Stimulated activated effector memory CD8-positive, alpha-beta T cell treated with anti-CD3 and anti-CD28 coated beads, Interleukin-12 subunit alpha, Interleukin-12 subunit beta, amount 100 ng/mL, for 72 hours (primary cell): ENCODE measurements around the gene CHCHD6.
A peak's percentile ranks its signal among the peaks of the same experiment; 100 is the strongest.

Experiments
- ATAC-seq: fragments of 150-1000 bp; cut with Tn5 transposase; 2 replicates; pipeline ENCODE4 v1.10.0; 2021
- DNase-seq, 2 donors: peaks; one replicate each; pipeline ENCODE4 v3.0.0; 2021 to 2022; ENCODE audit warnings: low spot score in 2 of 2
- H3K27ac Mint-ChIP-seq: one replicate; pipeline ENCODE4 v1.8.0; 2022; ENCODE audit warnings: mild to moderate bottlenecking, mixed read lengths
- H3K36me3 Mint-ChIP-seq: one replicate; pipeline ENCODE4 v1.8.0; 2022; ENCODE audit warnings: mild to moderate bottlenecking, mixed read lengths
- H3K4me1 Mint-ChIP-seq: one replicate; pipeline ENCODE4 v1.8.0; 2022; ENCODE audit warnings: mixed read lengths
- H3K4me3 Mint-ChIP-seq: one replicate; pipeline ENCODE4 v1.8.0; 2022; ENCODE audit warnings: mild to moderate bottlenecking, mixed read lengths
- H3K9me3 Mint-ChIP-seq: one replicate; pipeline ENCODE4 v1.8.0; 2022; ENCODE audit warnings: mixed read lengths

CHCHD6 gene

DNA sequence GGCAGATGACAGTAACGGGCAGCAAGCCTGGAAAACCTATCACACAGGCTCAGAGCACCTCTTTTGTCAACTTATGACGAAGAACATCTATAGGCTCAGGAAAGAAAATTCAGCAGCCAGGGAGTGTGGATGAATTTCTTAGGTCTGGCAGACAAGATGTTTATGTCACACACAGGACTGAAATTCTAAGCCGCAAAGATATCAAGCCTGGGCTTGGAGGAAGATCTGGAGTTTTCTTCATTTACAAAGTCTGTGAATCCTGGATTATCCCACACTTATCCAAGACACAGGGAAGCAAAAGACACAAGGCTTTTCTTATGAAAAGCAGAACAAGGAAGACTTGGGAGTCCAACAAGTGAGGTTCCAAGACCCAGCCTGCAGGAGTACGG lies 23.4 kb upstream of the CHCHD6 start:
- no peak overlapping the region for H3K4me3 Mint-ChIP-seq
- no peak for ATAC-seq
- H3K4me1 Mint-ChIP-seq, result peaks cover 8% of the 10 kb centered on the region
- H3K9me3 Mint-ChIP-seq, result no peaks in the 10 kb centered on the region
- peak in 1 of 2 donors; percentile 28 for DNase-seq
- H3K36me3 Mint-ChIP-seq, result no peaks in the 10 kb centered on the region
- H3K27ac Mint-ChIP-seq, result no peak overlapping the region

DNA sequence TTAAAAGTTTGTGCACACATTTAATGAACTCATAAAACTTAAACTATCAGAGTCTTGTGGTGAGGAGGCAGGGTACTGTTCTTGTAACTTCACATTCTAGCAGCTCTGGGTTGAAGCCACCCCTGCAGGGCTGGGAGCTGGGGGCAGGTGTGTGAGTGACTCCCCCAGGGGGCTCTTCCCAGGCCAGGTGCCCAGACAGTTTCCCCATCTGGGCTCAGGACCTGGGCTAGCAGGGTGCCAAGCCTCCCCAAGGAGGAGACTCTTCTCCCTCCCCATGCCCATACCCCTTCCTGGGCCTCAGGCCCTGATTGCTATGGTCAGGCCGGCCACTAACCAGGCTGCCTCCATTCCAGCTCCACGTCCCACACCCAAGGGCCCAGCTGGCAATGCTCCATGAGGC lies 22.0 kb upstream of the CHCHD6 start:
- H3K4me1 Mint-ChIP-seq, result peaks cover 8% of the 10 kb centered on the region
- no peak overlapping the region for H3K27ac Mint-ChIP-seq
- H3K4me3 Mint-ChIP-seq, result no peak overlapping the region
- no peaks in the 10 kb centered on the region for H3K36me3 Mint-ChIP-seq
- peak in 1 of 2 donors; percentile 23 for DNase-seq
- no peaks in the 10 kb centered on the region for H3K9me3 Mint-ChIP-seq
- no peak for ATAC-seq

DNA sequence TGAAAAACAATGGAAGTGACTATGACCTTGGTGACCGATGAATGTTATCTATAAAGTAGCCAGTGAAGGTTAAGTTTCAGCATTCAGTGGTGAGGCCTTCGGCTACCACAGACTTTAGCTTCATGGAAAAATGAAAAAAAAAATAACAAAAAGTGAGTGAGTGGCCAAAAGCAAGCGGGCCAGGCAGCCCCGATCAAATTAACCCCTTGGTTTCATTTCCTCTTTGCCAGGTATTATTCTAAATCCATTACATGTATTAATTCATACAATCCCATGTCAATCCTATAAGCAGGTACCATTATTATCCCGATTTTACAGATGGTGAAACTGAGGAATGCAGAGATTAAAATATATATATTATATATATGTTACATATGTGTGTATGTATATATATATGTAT lies 21.0 kb upstream of the CHCHD6 start:
- Mint-ChIP-seq H3K9me3 (no peaks in the 10 kb centered on the region), H3K4me1 (peaks cover 8% of the 10 kb centered on the region), H3K27ac (no peak overlapping the region), H3K4me3 (no peak overlapping the region), H3K36me3 (no peaks in the 10 kb centered on the region)
- DNase-seq (no peak), ATAC-seq (no peak)

DNA sequence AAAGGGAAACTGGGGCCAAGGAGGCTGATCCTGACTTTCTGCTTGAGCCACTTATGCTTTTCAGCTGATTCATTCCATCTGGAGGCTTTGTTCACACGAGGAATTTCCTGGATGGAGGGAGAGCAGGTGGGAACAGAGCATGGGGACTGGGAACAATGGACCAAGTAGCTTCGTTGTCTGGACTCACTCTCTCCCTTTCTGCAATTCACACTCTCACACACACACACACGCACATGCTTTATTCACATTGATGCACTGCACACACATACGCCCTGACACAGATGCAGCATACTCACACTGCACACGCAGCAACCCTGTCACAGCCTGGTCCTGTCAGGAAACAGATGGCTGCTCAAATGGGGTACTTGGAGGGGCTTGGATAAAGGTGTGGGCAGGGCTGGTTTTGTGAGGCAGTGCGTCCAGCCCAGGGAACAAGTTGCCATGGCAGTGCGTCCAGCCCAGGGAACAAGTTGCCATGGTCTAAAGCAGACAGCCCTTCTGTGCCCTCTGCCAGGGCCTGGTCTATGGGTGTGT lies 19.8 kb upstream of the CHCHD6 start:
- peak; percentile 24 for ATAC-seq
- peak in 1 of 2 donors; percentile 45 for DNase-seq
- Mint-ChIP-seq H3K4me1 (peaks cover 2% of the 10 kb centered on the region), H3K4me3 (no peak overlapping the region), H3K27ac (no peak overlapping the region), H3K36me3 (no peaks in the 10 kb centered on the region), H3K9me3 (no peaks in the 10 kb centered on the region)

GRCh38 chr3:126685021-126685420 lies 19.0 kb upstream of the CHCHD6 start:
- H3K4me1 Mint-ChIP-seq, result no peaks in the 10 kb centered on the region
- H3K27ac Mint-ChIP-seq, result no peak overlapping the region

DNA sequence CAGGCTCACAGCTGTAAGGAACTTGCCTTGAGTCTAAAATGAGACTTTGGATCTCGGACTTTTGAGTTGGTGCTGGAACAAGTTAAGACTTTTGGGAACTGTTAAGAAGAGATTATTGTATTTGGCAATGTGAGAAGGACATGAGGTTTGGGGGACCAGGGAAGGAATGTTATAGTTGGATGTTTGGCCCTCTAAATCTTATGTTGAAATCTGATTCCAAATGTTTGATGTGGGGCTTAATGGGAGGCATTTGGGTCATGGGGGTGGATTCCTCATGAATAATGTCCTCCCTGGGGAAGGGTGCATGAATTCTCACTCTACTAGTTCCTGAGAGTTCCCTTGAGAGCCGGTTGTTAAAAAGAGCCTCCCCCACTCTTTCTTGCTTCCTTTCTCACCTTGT lies 18.5 kb upstream of the CHCHD6 start:
- ATAC-seq, result no peak
- Mint-ChIP-seq H3K27ac (no peak overlapping the region), H3K36me3 (no peaks in the 10 kb centered on the region), H3K9me3 (no peaks in the 10 kb centered on the region), H3K4me3 (no peak overlapping the region), H3K4me1 (no peaks in the 10 kb centered on the region)
- peak in 1 of 2 donors; percentile 32 for DNase-seq

More at GRCh38 chr3:126685021-126685420, 19.0 kb upstream of the CHCHD6 start:
- Mint-ChIP-seq H3K4me3 (no peak overlapping the region), H3K9me3 (no peaks in the 10 kb centered on the region), H3K36me3 (no peaks in the 10 kb centered on the region)
- peak in 1 of 2 donors; percentile 30 for DNase-seq
- ATAC-seq, result peak; percentile 24

DNA sequence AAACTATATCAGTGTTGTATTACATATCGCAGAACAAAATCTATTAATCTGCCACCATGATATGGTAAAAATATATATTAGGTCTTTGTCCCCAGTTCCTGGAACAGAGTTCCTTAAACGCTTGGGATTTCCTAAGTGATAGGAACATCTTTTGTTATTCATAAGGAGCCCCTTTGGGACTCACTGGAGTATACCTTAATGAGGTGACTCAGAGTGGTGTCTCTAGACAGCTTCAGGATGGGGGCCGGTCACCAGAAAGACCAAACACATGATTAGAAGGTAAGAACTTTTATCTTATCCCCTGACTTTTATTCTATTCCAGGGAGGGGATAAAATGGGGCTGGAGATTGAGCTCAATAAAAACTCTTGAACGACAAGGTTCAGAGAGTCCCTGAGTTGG lies 12.3 kb upstream of the CHCHD6 start:
- ATAC-seq, result no peak
- Mint-ChIP-seq H3K36me3 (no peaks in the 10 kb centered on the region), H3K27ac (no peak overlapping the region), H3K9me3 (no peaks in the 10 kb centered on the region), H3K4me1 (no peaks in the 10 kb centered on the region), H3K4me3 (no peak overlapping the region)
- DNase-seq, result no peak

GRCh38 chr3:126692858-126693257 lies 11.2 kb upstream of the CHCHD6 start:
- H3K27ac Mint-ChIP-seq, result no peak overlapping the region
- DNase-seq (peak in 1 of 2 donors; percentile 25), ATAC-seq (no peak)
- H3K36me3 Mint-ChIP-seq, result no peaks in the 10 kb centered on the region
- no peaks in the 10 kb centered on the region for H3K9me3 Mint-ChIP-seq
- H3K4me3 Mint-ChIP-seq, result no peak overlapping the region
- H3K4me1 Mint-ChIP-seq, result no peaks in the 10 kb centered on the region

DNA sequence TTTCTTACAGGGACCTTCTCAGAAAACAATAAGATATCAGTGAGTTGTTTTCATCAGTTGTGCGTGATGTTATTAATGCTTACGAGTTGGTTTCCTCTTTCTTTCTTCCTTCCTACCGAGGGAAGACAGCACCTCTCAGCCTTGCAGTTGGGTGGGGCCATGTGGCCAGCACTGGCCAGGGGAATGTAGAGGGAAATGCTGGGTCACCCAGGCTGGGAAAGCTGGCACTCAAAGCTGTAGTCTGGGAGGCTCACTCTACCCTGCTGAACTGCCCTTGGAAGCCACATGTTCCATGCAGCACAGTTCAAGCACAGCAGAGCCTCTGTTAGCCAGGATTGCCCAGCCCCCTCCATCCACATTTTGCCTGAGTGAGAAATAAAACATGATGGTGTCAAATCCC lies 10.1 kb upstream of the CHCHD6 start:
- DNase-seq (no peak), ATAC-seq (no peak)
- no peaks in the 10 kb centered on the region for H3K36me3 Mint-ChIP-seq
- H3K27ac Mint-ChIP-seq, result no peak overlapping the region
- no peak overlapping the region for H3K4me3 Mint-ChIP-seq
- no peaks in the 10 kb centered on the region for H3K4me1 Mint-ChIP-seq
- no peaks in the 10 kb centered on the region for H3K9me3 Mint-ChIP-seq

DNA sequence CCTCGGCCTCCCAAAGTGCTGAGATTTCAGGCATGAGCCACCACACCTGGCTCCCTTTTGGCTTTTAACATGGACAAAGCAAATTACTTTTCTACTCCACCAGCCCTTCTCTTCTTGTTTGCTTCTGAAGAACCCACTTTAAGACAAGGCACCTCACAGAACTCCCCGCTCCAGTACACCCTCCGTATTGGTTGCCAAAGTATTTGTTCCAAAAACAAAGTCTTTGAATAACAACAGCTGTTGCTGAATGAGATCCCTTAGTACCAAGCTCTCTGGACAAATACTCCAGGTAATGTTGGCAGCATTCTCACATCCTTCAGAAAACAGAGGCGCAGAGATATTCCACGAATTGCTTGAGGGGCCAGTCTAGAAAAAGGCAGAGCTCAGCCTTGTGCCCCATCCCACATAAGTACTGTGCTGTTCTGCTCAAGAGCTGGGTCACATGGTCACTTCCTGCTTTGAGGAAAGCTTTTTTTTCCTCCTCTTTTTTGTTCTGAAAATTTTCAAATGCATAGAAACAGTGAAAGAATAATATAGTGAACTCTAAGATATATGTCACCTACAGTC lies 7.3 kb upstream of the CHCHD6 start:
- H3K36me3 Mint-ChIP-seq, result no peaks in the 10 kb centered on the region
- no peak overlapping the region for H3K27ac Mint-ChIP-seq
- no peaks in the 10 kb centered on the region for H3K4me1 Mint-ChIP-seq
- H3K4me3 Mint-ChIP-seq, result no peak overlapping the region
- ATAC-seq, result no peak
- H3K9me3 Mint-ChIP-seq, result no peaks in the 10 kb centered on the region
- DNase-seq, result no peak

DNA sequence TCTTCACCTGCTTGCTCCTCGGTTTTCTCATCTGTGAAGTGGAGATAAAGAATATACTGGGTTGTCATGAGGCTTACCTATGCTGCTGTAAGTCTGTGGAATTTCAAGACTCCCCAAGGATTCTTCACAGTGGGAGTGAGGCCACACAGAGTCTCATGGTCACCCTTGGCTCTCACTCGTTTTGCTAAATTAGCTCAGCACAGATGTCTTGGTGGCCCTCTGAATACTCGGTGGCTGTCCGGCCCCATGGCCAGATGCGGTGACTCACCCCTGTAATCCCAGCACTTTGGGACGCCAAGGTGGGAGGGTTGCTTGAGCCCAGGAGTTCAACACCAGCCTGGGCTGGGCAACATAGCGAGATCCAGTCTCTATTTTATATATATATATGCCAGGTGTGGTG lies 5.0 kb upstream of the CHCHD6 start:
- H3K4me1 Mint-ChIP-seq, result peaks cover 9% of the 10 kb centered on the region
- no peak overlapping the region for H3K27ac Mint-ChIP-seq
- H3K4me3 Mint-ChIP-seq, result no peak overlapping the region
- peaks cover 4% of the 10 kb centered on the region for H3K36me3 Mint-ChIP-seq
- no peak for ATAC-seq
- DNase-seq, result peak in 1 of 2 donors; percentile 38
- no peaks in the 10 kb centered on the region for H3K9me3 Mint-ChIP-seq

DNA sequence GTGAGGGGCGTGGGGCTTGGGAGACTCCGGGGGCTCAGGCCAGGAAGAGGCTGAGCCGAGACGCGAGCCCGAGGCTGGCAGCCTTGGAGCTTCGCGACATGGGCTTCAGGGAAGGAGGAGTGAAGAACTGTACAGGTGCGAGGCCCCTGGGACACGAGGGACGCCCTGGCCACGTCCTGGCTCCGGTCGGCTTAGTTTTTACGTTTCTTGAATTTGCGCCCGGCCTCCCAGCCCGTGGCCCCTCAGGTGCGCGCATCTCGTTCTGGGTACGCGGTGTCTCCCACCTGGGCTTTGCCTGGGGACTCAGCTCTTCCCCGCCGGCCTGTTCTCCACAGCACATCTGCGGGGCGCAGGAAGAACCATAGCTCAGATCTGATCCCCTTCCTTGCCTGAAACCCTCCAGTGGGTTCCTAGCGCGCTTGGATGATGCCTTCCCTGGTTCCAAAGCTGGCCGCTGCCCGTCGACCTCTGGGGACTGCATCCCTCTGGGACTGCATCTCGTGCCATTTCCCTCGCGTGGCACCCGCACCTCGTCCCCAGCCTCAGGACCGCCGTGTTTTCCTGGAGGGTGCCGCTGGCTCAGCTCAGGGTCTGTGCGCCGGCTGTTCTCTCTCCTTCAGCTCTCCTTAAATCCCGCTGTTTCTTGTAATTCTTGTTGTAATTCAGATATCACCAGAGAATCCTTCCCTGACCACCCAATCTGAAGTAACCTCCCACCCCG lies 614 bp downstream of the CHCHD6 start:
- no peaks in the 10 kb centered on the region for H3K9me3 Mint-ChIP-seq
- peaks cover 7% of the 10 kb centered on the region for H3K36me3 Mint-ChIP-seq
- peaks cover 32% of the 10 kb centered on the region for H3K4me1 Mint-ChIP-seq
- DNase-seq (no peak), ATAC-seq (no peak)
- peak overlapping the region; percentile 96 for H3K4me3 Mint-ChIP-seq
- H3K27ac Mint-ChIP-seq, result peak overlapping the region; percentile 92

GRCh38 chr3:126706631-126707030 lies 2.6 kb downstream of the CHCHD6 start:
- DNase-seq, result no peak
- H3K36me3 Mint-ChIP-seq, result peaks cover 7% of the 10 kb centered on the region
- no peak overlapping the region for H3K4me3 Mint-ChIP-seq
- ATAC-seq, result no peak
- no peaks in the 10 kb centered on the region for H3K9me3 Mint-ChIP-seq
- no peak overlapping the region for H3K27ac Mint-ChIP-seq
- peaks cover 32% of the 10 kb centered on the region for H3K4me1 Mint-ChIP-seq

GRCh38 chr3:126711121-126711760 lies 7.2 kb downstream of the CHCHD6 start:
- peaks cover 15% of the 10 kb centered on the region for H3K4me1 Mint-ChIP-seq
- H3K36me3 Mint-ChIP-seq, result peaks cover 4% of the 10 kb centered on the region
- H3K4me3 Mint-ChIP-seq, result no peak overlapping the region
- no peaks in the 10 kb centered on the region for H3K9me3 Mint-ChIP-seq
- no peak overlapping the region for H3K27ac Mint-ChIP-seq
- DNase-seq, result no peak
- no peak for ATAC-seq

GRCh38 chr3:126713199-126713598 lies 9.2 kb downstream of the CHCHD6 start:
- Mint-ChIP-seq H3K4me3 (no peak overlapping the region), H3K27ac (no peak overlapping the region), H3K9me3 (no peaks in the 10 kb centered on the region), H3K36me3 (peaks cover 6% of the 10 kb centered on the region), H3K4me1 (peaks cover 20% of the 10 kb centered on the region)
- ATAC-seq (no peak), DNase-seq (no peak)
